Activated B cell treated with CpG ODN at 0.5 μM for 24 hours (primary cell): ENCODE results near the gene PITPNB. TPM values are rescaled to one million over a fixed set of nuclear protein-coding genes. Genes with fewer than 3 reads are reported as not detected.

Source experiments
- ATAC-seq: fragments of 200-7000 bp; cut with Tn5 transposase; one replicate; pipeline ENCODE4 v1.10.0; 2021; ENCODE audit warnings: low read depth, mild to moderate bottlenecking, moderate library complexity
- CTCF ChIA-PET: fragments of 350-600 bp; sonication (Branson Sonifier 250); formaldehyde crosslinking; loops from one replicate; lab custom pipeline; 2021; ENCODE audit warnings: antibody characterized with exemption; lab: Charles Lee
- POLR2A ChIA-PET: fragments of 350-600 bp; sonication (Branson Sonifier 250); formaldehyde crosslinking; loops from one replicate; lab custom pipeline; 2021; ENCODE audit warnings: antibody characterized with exemption; lab: Charles Lee
- DNase-seq: peaks from one replicate; pipeline ENCODE4 v3.0.0; 2022
- H3K27ac Mint-ChIP-seq: one replicate; pipeline ENCODE4 v1.8.0; 2020; ENCODE audit warnings: mixed read lengths
- H3K27me3 Mint-ChIP-seq: one replicate; pipeline ENCODE4 v1.8.0; 2021; ENCODE audit warnings: mixed read lengths
- H3K36me3 Mint-ChIP-seq: one replicate; pipeline ENCODE4 v1.8.0; 2021; ENCODE audit warnings: low read depth, mixed read lengths
- H3K4me1 Mint-ChIP-seq: one replicate; pipeline ENCODE4 v1.8.0; 2021; ENCODE audit warnings: mixed read lengths
- H3K4me3 Mint-ChIP-seq: one replicate; pipeline ENCODE4 v1.8.0; 2020; ENCODE audit warnings: mild to moderate bottlenecking, mixed read lengths
- H3K9me3 Mint-ChIP-seq: one replicate; pipeline ENCODE4 v1.8.0; 2020; ENCODE audit warnings: mixed read lengths
- CTCF ChIP-seq: fragments of 200-600 bp; IDR thresholded peaks from one replicate; pipeline ENCODE4 v1.8.0; 2022; ENCODE audit warnings: antibody characterized with exemption, mild to moderate bottlenecking
- intact Hi-C: fragments of 100-400 bp; cut with micrococcal nuclease; formaldehyde crosslinking; loops from one replicate; pipeline ENCODE4 v1.15.1; 2024
- total RNA-seq: library from RNA; stranded (reverse); gene quantifications from 2 replicates; pipeline ENCODE4 v1.2.3, GENCODE V29; 2022

Gene PITPNB
- total RNA-seq, 1 donor from 2014 or later: 82.5 TPM

- POLR2A ChIA-PET: no interaction called here
Measured at GRCh38 chr22:27882507-27883290, 36.4 kb downstream of the PITPNB start.

GRCh38 chr22:27881421-27881820 is 37.6 kb downstream of the PITPNB start:
- no peak for DNase-seq
- intact Hi-C loops: loop anchor here (2.0 to 10.0 kb wide), 3 partner anchors 36 to 1125 kb away; partner anchors contain the start of gene PITPNB
- CTCF ChIA-PET: interaction anchor here (0.7 to 9.5 kb wide), 5 partner anchors 31 to 131 kb away, joined by 3 to 117 read pairs (median 4); no protein-coding TSS in a partner anchor
- H3K27ac Mint-ChIP-seq: no peak overlapping the region
- POLR2A ChIA-PET: no interaction called here
- H3K36me3 Mint-ChIP-seq: peaks cover 34% of the 10 kb centered on the region
- peaks cover 19% of the 10 kb centered on the region for H3K4me1 Mint-ChIP-seq
- H3K4me3 Mint-ChIP-seq: no peak overlapping the region
- no peak for TF ChIP-seq CTCF
- no peaks in the 10 kb centered on the region for H3K27me3 Mint-ChIP-seq
- no peak for ATAC-seq
- no peaks in the 10 kb centered on the region for H3K9me3 Mint-ChIP-seq

More at GRCh38 chr22:27882507-27883290, 36.4 kb downstream of the PITPNB start:
- Mint-ChIP-seq H3K4me1 (peaks cover 13% of the 10 kb centered on the region), H3K27ac (no peak overlapping the region), H3K9me3 (no peaks in the 10 kb centered on the region), H3K27me3 (no peaks in the 10 kb centered on the region), H3K4me3 (no peak overlapping the region), H3K36me3 (peaks cover 41% of the 10 kb centered on the region)
- intact Hi-C loops: loop anchor here (5.0 to 10.0 kb wide), 2 partner anchors 35 to 562 kb away; partner anchors contain the start of gene PITPNB
- ATAC-seq (no peak), DNase-seq (no peak)
- no peak for TF ChIP-seq CTCF
- CTCF ChIA-PET: interaction anchor here (1.0 to 9.5 kb wide), 5 partner anchors 9 to 1204 kb away, joined by 4 to 117 read pairs (median 4); no protein-coding TSS in a partner anchor

DNA sequence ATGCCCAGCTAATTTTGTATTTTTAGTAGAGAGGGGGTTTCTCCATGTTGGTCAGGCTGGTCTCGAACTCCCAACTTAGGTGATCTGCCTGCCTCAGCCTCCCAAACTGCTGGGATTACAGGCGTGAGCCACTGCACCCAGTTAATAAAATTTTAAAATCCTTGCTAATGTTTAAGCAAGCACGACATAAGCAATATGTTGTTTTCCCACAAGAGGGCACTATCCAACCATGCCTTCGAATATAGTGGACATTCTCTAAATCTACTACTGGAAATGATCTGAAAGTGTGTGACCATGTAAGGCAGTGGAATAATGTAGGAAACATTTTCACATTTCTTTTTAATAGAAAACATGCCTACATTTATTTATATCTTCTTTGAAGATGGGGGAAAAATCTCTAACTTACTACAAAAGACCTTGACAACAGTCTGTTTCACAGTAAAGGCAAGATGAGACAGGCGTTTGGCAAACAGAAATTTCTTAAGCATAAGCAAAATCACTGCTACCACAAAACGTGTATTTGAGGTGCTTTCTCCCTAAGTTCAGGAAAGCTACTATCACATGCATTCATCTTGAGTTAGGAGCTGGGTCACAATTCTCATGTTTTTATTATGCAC is 38.2 kb downstream of the PITPNB start:
- no peak overlapping the region for H3K27ac Mint-ChIP-seq
- H3K27me3 Mint-ChIP-seq: no peaks in the 10 kb centered on the region
- TF ChIP-seq CTCF: peak; percentile 29

GRCh38 chr22:27879923-27880322 is 39.1 kb downstream of the PITPNB start:
- Mint-ChIP-seq H3K36me3 (peaks cover 33% of the 10 kb centered on the region), H3K9me3 (no peaks in the 10 kb centered on the region), H3K4me1 (peaks cover 23% of the 10 kb centered on the region), H3K27me3 (no peaks in the 10 kb centered on the region), H3K4me3 (no peak overlapping the region), H3K27ac (no peak overlapping the region)
- TF ChIP-seq CTCF: peak; percentile 6
- intact Hi-C loops: loop anchor here (1.0 to 10.0 kb wide), 4 partner anchors 37 to 1123 kb away; partner anchors contain the start of gene PITPNB
- DNase-seq (no peak), ATAC-seq (no peak)
- ChIA-PET CTCF (interaction anchor here (0.8 to 9.5 kb wide), 4 partner anchors 125 to 284 kb away, joined by 3 to 117 read pairs (median 8); no protein-coding TSS in a partner anchor), POLR2A (no interaction called here)

More for the DNA sequence above, 38.2 kb downstream of the PITPNB start:
- Mint-ChIP-seq H3K4me3 (no peak overlapping the region), H3K9me3 (no peaks in the 10 kb centered on the region), H3K36me3 (peaks cover 32% of the 10 kb centered on the region), H3K4me1 (peaks cover 20% of the 10 kb centered on the region)
- DNase-seq (no peak), ATAC-seq (peak; percentile 52)
- POLR2A ChIA-PET: interaction anchor here (0.7 kb wide), 1 partner anchor 222 kb away, joined by 3 read pairs; no protein-coding TSS in a partner anchor
- CTCF ChIA-PET: interaction anchor here (1.4 to 9.5 kb wide), 3 partner anchors 31 to 132 kb away, joined by 4 to 117 read pairs (median 9); no protein-coding TSS in a partner anchor
- intact Hi-C loops: loop anchor here (1.0 to 10.0 kb wide), 4 partner anchors 36 to 1124 kb away; partner anchors contain the start of gene PITPNB
